Measurements from ENCODE around the gene GPANK1. TPM values are rescaled to one million over a fixed set of nuclear protein-coding genes. Genes with fewer than 3 reads are reported as not detected.

GPANK1 gene
- total and polyA plus RNA-seq, 2 of the 13 experiments (the other 11 are each of a cell fraction or from before 2014, with no cell fraction given), result 15.4 to 22.8 TPM

DNA sequence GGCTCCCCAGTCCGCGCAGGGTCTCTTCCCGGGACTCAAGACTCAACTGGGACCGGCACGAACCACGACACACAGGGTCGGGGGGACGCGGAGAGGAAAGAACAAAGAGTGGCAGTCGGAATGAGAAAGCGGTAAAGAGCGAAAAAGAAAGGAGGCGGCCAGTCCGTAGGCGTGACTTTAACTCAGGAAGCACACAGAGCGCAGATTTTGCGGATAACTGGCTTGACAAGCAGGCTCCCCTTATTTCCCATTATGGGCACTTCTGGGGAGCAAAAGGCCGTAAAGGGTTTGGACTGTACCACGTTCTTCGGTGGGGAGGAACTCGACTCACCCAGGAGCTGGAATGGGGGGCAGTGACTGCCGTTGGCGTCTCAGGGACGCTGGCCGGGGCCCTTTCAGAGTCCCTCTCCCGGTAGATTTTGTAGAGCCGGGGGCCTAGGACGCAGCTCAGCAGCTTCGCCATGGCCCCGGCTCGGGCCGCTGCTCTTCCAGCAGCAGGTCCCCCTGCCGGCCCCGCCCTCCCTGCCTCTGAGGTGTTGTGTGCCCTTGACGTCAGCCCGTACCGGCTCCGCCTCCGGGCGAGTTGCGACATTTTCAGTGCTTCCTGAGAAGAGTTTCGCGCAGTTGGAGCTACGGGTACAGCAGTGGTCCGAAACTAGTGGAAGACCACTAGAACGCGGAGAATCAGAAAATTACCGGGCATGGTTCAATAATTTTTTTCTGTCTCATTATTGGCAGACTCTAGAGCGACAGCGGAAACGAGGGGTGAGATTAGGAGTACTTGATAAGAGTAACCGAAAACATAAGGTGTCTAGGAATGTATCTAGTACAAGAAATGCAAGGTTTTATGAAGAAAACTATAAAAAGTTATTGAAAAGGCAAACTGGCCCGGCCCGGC, 38.3 kb upstream of the GPANK1 start, which contains the start of gene ABHD16A (continued):
- TF ChIP-seq TOE1 (CRISPR knock-in tag; IDR thresholded peaks at IDR 0.05), result peak; percentile 76; the same call in 1 of the 2 replicates
- no peak; the same call in 1 of the 2 replicates for TF ChIP-seq MLX (CRISPR knock-in tag; IDR thresholded peaks at IDR 0.05)
- TF ChIP-seq ZNF441 (CRISPR knock-in tag; IDR thresholded peaks at IDR 0.05; ENCODE audit: borderline replicate concordance), result peak; percentile 56; the same call in 1 of the 2 replicates
- no peak for TF ChIP-seq ATF7-NPFF (CRISPR knock-in tag; IDR thresholded peaks at IDR 0.05; ENCODE audit: low read depth)
- TF ChIP-seq, protein P1, sequence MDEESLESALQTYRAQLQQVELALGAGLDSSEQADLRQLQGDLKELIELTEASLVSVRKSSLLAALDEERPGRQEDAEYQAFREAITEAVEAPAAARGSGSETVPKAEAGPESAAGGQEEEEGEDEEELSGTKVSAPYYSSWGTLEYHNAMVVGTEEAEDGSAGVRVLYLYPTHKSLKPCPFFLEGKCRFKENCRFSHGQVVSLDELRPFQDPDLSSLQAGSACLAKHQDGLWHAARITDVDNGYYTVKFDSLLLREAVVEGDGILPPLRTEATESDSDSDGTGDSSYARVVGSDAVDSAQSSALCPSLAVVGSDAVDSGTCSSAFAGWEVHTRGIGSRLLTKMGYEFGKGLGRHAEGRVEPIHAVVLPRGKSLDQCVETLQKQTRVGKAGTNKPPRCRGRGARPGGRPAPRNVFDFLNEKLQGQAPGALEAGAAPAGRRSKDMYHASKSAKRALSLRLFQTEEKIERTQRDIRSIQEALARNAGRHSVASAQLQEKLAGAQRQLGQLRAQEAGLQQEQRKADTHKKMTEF (CRISPR knock-in tag; IDR thresholded peaks at IDR 0.05), result peak; percentile 96
- TF ChIP-seq EP300 (IDR thresholded peaks at IDR 0.05; ENCODE audit: low read depth in 2 of 2, low read length in 2 of 2), result peak; percentile 56 to 79; a peak in 3 of 4 replicates
- TF ChIP-seq EP300 (CRISPR knock-in tag; IDR thresholded peaks at IDR 0.05; ENCODE audit: borderline replicate concordance), result no peak
- no peak for TF ChIP-seq RELA (CRISPR knock-in tag; IDR thresholded peaks at IDR 0.05)
- TF ChIP-seq MYPOP (CRISPR knock-in tag; IDR thresholded peaks at IDR 0.05), result peak; percentile 82
- TF ChIP-seq PHF21A (CRISPR knock-in tag; IDR thresholded peaks at IDR 0.05), result peak; percentile 88
- no peak for TF ChIP-seq ZNF619 (CRISPR knock-in tag; IDR thresholded peaks at IDR 0.05)
- no peak for TF ChIP-seq CENPBD1 (CRISPR knock-in tag; IDR thresholded peaks at IDR 0.05; ENCODE audit: borderline replicate concordance, low read depth)
- TF ChIP-seq DPF2 (CRISPR knock-in tag; IDR thresholded peaks at IDR 0.05; ENCODE audit: borderline replicate concordance, low read depth), result no peak
- peak; percentile 78 for TF ChIP-seq BHLHE40 (IDR thresholded peaks at IDR 0.05; ENCODE audit: low read length)
- no peak for TF ChIP-seq ZNF383 (CRISPR knock-in tag; IDR thresholded peaks at IDR 0.05; ENCODE audit: borderline replicate concordance)
- TF ChIP-seq ZNF512B (CRISPR knock-in tag; IDR thresholded peaks at IDR 0.05; ENCODE audit: borderline replicate concordance), result no peak
- no peak for TF ChIP-seq ZNF777 (CRISPR knock-in tag; IDR thresholded peaks at IDR 0.05)
- TF ChIP-seq STAT5B (CRISPR knock-in tag; IDR thresholded peaks at IDR 0.05), result no peak
- TF ChIP-seq TCF7L2 (IDR thresholded peaks at IDR 0.05; ENCODE audit: low read depth, low read length), result no peak
- TF ChIP-seq NR2F6 (IDR thresholded peaks at IDR 0.05), result 0 out of 2 replicates have a peak, but pooled peaks have one; percentile 27
- TF ChIP-seq NR2F6 (CRISPR knock-in tag; IDR thresholded peaks at IDR 0.05), result 0 out of 2 replicates have a peak, but pooled peaks have one; percentile 8
- no peak for TF ChIP-seq ZNF672 (CRISPR knock-in tag; IDR thresholded peaks at IDR 0.05)
- TF ChIP-seq, protein P2, sequence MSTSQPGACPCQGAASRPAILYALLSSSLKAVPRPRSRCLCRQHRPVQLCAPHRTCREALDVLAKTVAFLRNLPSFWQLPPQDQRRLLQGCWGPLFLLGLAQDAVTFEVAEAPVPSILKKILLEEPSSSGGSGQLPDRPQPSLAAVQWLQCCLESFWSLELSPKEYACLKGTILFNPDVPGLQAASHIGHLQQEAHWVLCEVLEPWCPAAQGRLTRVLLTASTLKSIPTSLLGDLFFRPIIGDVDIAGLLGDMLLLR (CRISPR knock-in tag; IDR thresholded peaks at IDR 0.05), result peak; percentile 14; the same call in 1 of the 2 replicates

Data from HepG2 (cell line).